ENCODE results near the gene SMTN. TPM values are rescaled to one million over a fixed set of nuclear protein-coding genes. Genes with fewer than 3 reads are reported as not detected.
A peak's percentile ranks its signal among the peaks of the same experiment; 100 is the strongest.

The SMTN gene
- total RNA-seq, 1 donor, result 94.1 TPM

- no peak overlapping the region for H3K4me3 ChIP-seq (ENCODE audit: low read depth, low read length)
- no peak for DNase-seq (ENCODE audit: low read depth)
- TF ChIP-seq, protein P1, sequence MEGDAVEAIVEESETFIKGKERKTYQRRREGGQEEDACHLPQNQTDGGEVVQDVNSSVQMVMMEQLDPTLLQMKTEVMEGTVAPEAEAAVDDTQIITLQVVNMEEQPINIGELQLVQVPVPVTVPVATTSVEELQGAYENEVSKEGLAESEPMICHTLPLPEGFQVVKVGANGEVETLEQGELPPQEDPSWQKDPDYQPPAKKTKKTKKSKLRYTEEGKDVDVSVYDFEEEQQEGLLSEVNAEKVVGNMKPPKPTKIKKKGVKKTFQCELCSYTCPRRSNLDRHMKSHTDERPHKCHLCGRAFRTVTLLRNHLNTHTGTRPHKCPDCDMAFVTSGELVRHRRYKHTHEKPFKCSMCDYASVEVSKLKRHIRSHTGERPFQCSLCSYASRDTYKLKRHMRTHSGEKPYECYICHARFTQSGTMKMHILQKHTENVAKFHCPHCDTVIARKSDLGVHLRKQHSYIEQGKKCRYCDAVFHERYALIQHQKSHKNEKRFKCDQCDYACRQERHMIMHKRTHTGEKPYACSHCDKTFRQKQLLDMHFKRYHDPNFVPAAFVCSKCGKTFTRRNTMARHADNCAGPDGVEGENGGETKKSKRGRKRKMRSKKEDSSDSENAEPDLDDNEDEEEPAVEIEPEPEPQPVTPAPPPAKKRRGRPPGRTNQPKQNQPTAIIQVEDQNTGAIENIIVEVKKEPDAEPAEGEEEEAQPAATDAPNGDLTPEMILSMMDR (IDR thresholded peaks at IDR 0.05; ENCODE audit: insufficient read depth, low read depth, low read length), result no peak
These were observed 41.0 kb downstream of the SMTN start for GRCh38 chr22:31122196-31122531.

- peak; percentile 41 for DNase-seq (ENCODE audit: low read depth)
- H3K4me3 ChIP-seq (ENCODE audit: low read depth, low read length), result peak within 1 kb of the TSS; percentile 56
- TF ChIP-seq, protein P1 (IDR thresholded peaks at IDR 0.05; ENCODE audit: insufficient read depth, low read depth, low read length), result no peak
These were observed 41.6 kb downstream of the SMTN start, which contains the start of gene INPP5J for GRCh38 chr22:31122532-31123291. TSS of gene INPP5J (plus strand) at chr22:31122966. CDS start at chr22:31123015, 49 bp downstream.

GRCh38 chr22:31123292-31123602, 42.1 kb downstream of the SMTN start:
- peak overlapping the region; percentile 56 for H3K4me3 ChIP-seq (ENCODE audit: low read depth, low read length)
- TF ChIP-seq, protein P1 (IDR thresholded peaks at IDR 0.05; ENCODE audit: insufficient read depth, low read depth, low read length), result no peak
- DNase-seq (ENCODE audit: low read depth), result no peak

DNA sequence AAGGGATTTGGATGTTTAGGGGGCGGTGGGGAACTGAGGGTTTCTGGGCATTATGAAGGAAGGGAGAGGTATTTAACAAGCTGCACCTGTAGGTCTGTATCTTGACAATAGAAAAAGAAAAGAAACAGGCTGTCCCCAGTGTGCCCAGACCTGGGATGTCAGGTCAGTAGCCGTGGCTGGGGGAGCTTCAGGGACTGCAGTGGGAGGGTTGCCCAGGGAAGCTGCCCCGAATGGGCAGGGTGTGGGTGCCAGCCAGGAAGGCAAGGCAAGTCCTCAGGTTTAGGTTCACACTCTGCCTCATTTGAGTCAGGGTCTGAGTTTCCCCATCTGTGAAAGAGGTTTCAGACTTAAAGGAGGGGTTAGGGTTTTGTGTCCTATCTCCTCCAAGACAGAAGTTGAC, 43.2 kb downstream of the SMTN start:
- no peak for DNase-seq (ENCODE audit: low read depth)
- H3K4me3 ChIP-seq (ENCODE audit: low read depth, low read length), result no peak overlapping the region
- TF ChIP-seq, protein P1 (IDR thresholded peaks at IDR 0.05; ENCODE audit: insufficient read depth, low read depth, low read length), result no peak

GRCh38 chr22:31124811-31125465, 43.8 kb downstream of the SMTN start:
- TF ChIP-seq, protein P1 (IDR thresholded peaks at IDR 0.05; ENCODE audit: insufficient read depth, low read depth, low read length), result no peak
- DNase-seq (ENCODE audit: low read depth), result no peak
- H3K4me3 ChIP-seq (ENCODE audit: low read depth, low read length), result no peak overlapping the region

DNA sequence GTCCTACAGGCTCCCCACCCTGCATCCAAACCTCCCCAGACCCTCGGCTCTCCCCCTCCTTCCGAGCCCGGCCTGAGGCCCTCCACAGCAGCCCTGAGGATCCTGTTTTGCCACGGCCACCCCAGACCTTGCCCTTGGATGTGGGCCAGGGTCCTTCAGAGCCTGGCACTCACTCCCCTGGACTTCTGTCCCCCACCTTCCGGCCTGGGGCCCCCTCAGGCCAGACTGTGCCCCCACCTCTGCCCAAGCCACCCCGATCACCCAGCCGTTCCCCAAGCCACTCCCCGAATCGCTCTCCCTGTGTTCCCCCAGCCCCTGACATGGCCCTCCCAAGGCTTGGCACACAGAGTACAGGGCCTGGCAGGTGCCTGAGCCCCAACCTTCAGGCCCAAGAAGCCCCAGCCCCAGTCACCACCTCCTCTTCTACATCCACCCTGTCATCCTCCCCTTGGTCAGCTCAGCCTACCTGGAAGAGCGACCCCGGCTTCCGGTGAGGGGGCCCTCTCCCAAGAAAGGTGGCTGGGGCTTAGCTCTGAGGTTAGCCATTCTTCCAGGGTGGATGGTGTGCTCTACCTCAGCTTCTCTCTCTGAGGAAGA, 44.5 kb downstream of the SMTN start:
- H3K4me3 ChIP-seq (ENCODE audit: low read depth, low read length), result no peak overlapping the region
- no peak for DNase-seq (ENCODE audit: low read depth)
- TF ChIP-seq, protein P1 (IDR thresholded peaks at IDR 0.05; ENCODE audit: insufficient read depth, low read depth, low read length), result no peak
